Activated CD8-positive, alpha-beta memory T cell treated with anti-CD3 and anti-CD28 coated beads, Interleukin-2, amount 10 ng/mL, durations not matched to agents 7 days and 5 days (primary cell): ENCODE data around the gene PCDHB15. TPM values are rescaled to one million over a fixed set of nuclear protein-coding genes. Genes with fewer than 3 reads are reported as not detected.
"Not testable (repeated sequence)": the region's sequence is repeated elsewhere in the genome, so short reads cannot be mapped to it uniquely, and the experiment has no call there.

ENCODE experiments used
- ATAC-seq: fragments of 150-1000 bp; cut with Tn5 transposase; one replicate; pipeline ENCODE4 v1.10.0; 2021; ENCODE audit warnings: moderate library complexity
- CTCF ChIA-PET: fragments of 350-600 bp; sonication (Branson Sonifier 250); formaldehyde crosslinking; loops from one replicate; lab custom pipeline; 2021; ENCODE audit warnings: antibody characterized with exemption; lab: Charles Lee
- DNase-seq: peaks from one replicate; pipeline ENCODE4 v3.0.0-alpha.2; 2020
- H3K27ac Mint-ChIP-seq: one replicate; pipeline ENCODE4 v1.8.0; 2021; ENCODE audit warnings: mild to moderate bottlenecking, mixed read lengths
- H3K27me3 Mint-ChIP-seq: one replicate; pipeline ENCODE4 v1.8.0; 2021; ENCODE audit warnings: mixed read lengths
- H3K36me3 Mint-ChIP-seq: one replicate; pipeline ENCODE4 v1.8.0; 2021; ENCODE audit warnings: mild to moderate bottlenecking, mixed read lengths
- H3K4me1 Mint-ChIP-seq: one replicate; pipeline ENCODE4 v1.8.0; 2021; ENCODE audit warnings: mixed read lengths
- H3K4me3 Mint-ChIP-seq: one replicate; pipeline ENCODE4 v1.8.0; 2021; ENCODE audit warnings: mild to moderate bottlenecking, moderate library complexity, mixed read lengths
- H3K9me3 Mint-ChIP-seq: one replicate; pipeline ENCODE4 v1.8.0; 2022; ENCODE audit warnings: low read depth, mixed read lengths
- total RNA-seq, 2 experiments: library from RNA; stranded (reverse); gene quantifications; one replicate each; pipeline ENCODE4 v1.2.3, GENCODE V29; 2021

The PCDHB15 gene
- not detected for total RNA-seq

- H3K4me1 Mint-ChIP-seq = no peaks in the 10 kb centered on the region
- peaks cover 4% of the 10 kb centered on the region for H3K36me3 Mint-ChIP-seq
- DNase-seq (no peak), ATAC-seq (no peak)
- peaks cover 2% of the 10 kb centered on the region for H3K27me3 Mint-ChIP-seq
- H3K9me3 Mint-ChIP-seq = peaks cover 33% of the 10 kb centered on the region
- H3K27ac Mint-ChIP-seq = no peak within 1 kb of the TSS
- H3K4me3 Mint-ChIP-seq = no peak within 1 kb of the TSS
- CTCF ChIA-PET = interaction anchor here (0.7 to 1.0 kb wide), 3 partner anchors 240 to 268 kb away, joined by 3 read pairs; partner anchors contain the start of gene PCDHGC4
Observed at GRCh38 chr5:141245250-141245717, at the start of gene PCDHB15. TSS of gene PCDHB15 (plus strand) at chr5:141245395. CDS start at chr5:141245579, 184 bp downstream.

- Mint-ChIP-seq H3K9me3 (peaks cover 21% of the 10 kb centered on the region), H3K27ac (no peak overlapping the region), H3K27me3 (peaks cover 2% of the 10 kb centered on the region), H3K4me1 (no peaks in the 10 kb centered on the region), H3K4me3 (no peak overlapping the region), H3K36me3 (peaks cover 3% of the 10 kb centered on the region)
- CTCF ChIA-PET = no interaction called here
- ATAC-seq (no peak), DNase-seq (no peak)
Observed at GRCh38 chr5:141196363-141196762, 48.8 kb upstream of the PCDHB15 start.

GRCh38 chr5:141199359-141200235 is 45.6 kb upstream of the PCDHB15 start, which contains the start of gene PCDHB11:
TSS of gene PCDHB11 (plus strand) at chr5:141199627. CDS start at chr5:141199775, 148 bp downstream.
- DNase-seq (no peak), ATAC-seq (no peak)
- no peaks in the 10 kb centered on the region for H3K4me1 Mint-ChIP-seq
- H3K27ac Mint-ChIP-seq = no peak within 1 kb of the TSS
- no peaks in the 10 kb centered on the region for H3K27me3 Mint-ChIP-seq
- H3K9me3 Mint-ChIP-seq = peaks cover 16% of the 10 kb centered on the region
- H3K36me3 Mint-ChIP-seq = peaks cover 3% of the 10 kb centered on the region
- no peak within 1 kb of the TSS for H3K4me3 Mint-ChIP-seq
- CTCF ChIA-PET = interaction anchor here (0.7 to 0.9 kb wide), 2 partner anchors 12 to 221 kb away, joined by 3 read pairs; partner anchors contain the start of genes PCDHB9 and PCDHGA11

- H3K36me3 Mint-ChIP-seq, H3K27me3 Mint-ChIP-seq, H3K4me1 Mint-ChIP-seq, ATAC-seq, CTCF ChIA-PET, DNase-seq, H3K4me3 Mint-ChIP-seq, H3K27ac Mint-ChIP-seq: not testable (repeated sequence)
- H3K9me3 Mint-ChIP-seq = peaks cover 16% of the 10 kb centered on the region
Observed at GRCh38 chr5:141201126-141201525, 44.1 kb upstream of the PCDHB15 start.

- H3K27ac Mint-ChIP-seq, H3K4me3 Mint-ChIP-seq, ATAC-seq, H3K36me3 Mint-ChIP-seq, CTCF ChIA-PET, DNase-seq, H3K4me1 Mint-ChIP-seq, H3K27me3 Mint-ChIP-seq: not testable (repeated sequence)
- peaks cover 11% of the 10 kb centered on the region for H3K9me3 Mint-ChIP-seq
Observed at GRCh38 chr5:141201646-141202045, 43.5 kb upstream of the PCDHB15 start.

GRCh38 chr5:141208478-141208877 is 36.7 kb upstream of the PCDHB15 start, which contains the start of gene PCDHB12:
TSS of gene PCDHB12 (plus strand) at chr5:141208719. CDS start at chr5:141208908, 189 bp downstream.
- Mint-ChIP-seq H3K9me3 (peaks cover 8% of the 10 kb centered on the region), H3K4me1 (no peaks in the 10 kb centered on the region), H3K4me3 (no peak within 1 kb of the TSS), H3K36me3 (peaks cover 1% of the 10 kb centered on the region), H3K27ac (no peak within 1 kb of the TSS), H3K27me3 (peaks cover 20% of the 10 kb centered on the region)
- CTCF ChIA-PET = no interaction called here
- ATAC-seq (no peak), DNase-seq (no peak)

GRCh38 chr5:141210281-141210680 is 34.9 kb upstream of the PCDHB15 start:
- ATAC-seq, DNase-seq, H3K36me3 Mint-ChIP-seq, H3K4me3 Mint-ChIP-seq, H3K27ac Mint-ChIP-seq, H3K4me1 Mint-ChIP-seq, CTCF ChIA-PET: not testable (repeated sequence)
- Mint-ChIP-seq H3K27me3 (peaks cover 26% of the 10 kb centered on the region), H3K9me3 (peaks cover 14% of the 10 kb centered on the region)

GRCh38 chr5:141210849-141211248 is 34.3 kb upstream of the PCDHB15 start:
- H3K4me1 Mint-ChIP-seq, H3K4me3 Mint-ChIP-seq, CTCF ChIA-PET, DNase-seq, ATAC-seq, H3K36me3 Mint-ChIP-seq, H3K27ac Mint-ChIP-seq: not testable (repeated sequence)
- peaks cover 26% of the 10 kb centered on the region for H3K27me3 Mint-ChIP-seq
- H3K9me3 Mint-ChIP-seq = peaks cover 14% of the 10 kb centered on the region

GRCh38 chr5:141213656-141214339 is 31.4 kb upstream of the PCDHB15 start, which contains the start of gene PCDHB13:
TSS of gene PCDHB13 (plus strand) at chr5:141213919. CDS start at chr5:141214124, 205 bp downstream.
- H3K27ac Mint-ChIP-seq, DNase-seq, H3K4me3 Mint-ChIP-seq, CTCF ChIA-PET, ATAC-seq, H3K36me3 Mint-ChIP-seq, H3K4me1 Mint-ChIP-seq: not testable (repeated sequence)
- Mint-ChIP-seq H3K27me3 (peaks cover 26% of the 10 kb centered on the region), H3K9me3 (peaks cover 17% of the 10 kb centered on the region)

- CTCF ChIA-PET, H3K4me1 Mint-ChIP-seq, H3K36me3 Mint-ChIP-seq, DNase-seq, ATAC-seq, H3K4me3 Mint-ChIP-seq, H3K27ac Mint-ChIP-seq: not testable (repeated sequence)
- peaks cover 17% of the 10 kb centered on the region for H3K9me3 Mint-ChIP-seq
- H3K27me3 Mint-ChIP-seq = peaks cover 23% of the 10 kb centered on the region
Observed at GRCh38 chr5:141214583-141214982, 30.6 kb upstream of the PCDHB15 start.

GRCh38 chr5:141215504-141215903 is 29.7 kb upstream of the PCDHB15 start:
- ATAC-seq, CTCF ChIA-PET, H3K36me3 Mint-ChIP-seq, H3K4me3 Mint-ChIP-seq, H3K4me1 Mint-ChIP-seq, H3K27ac Mint-ChIP-seq, DNase-seq: not testable (repeated sequence)
- peaks cover 11% of the 10 kb centered on the region for H3K9me3 Mint-ChIP-seq
- H3K27me3 Mint-ChIP-seq = peaks cover 20% of the 10 kb centered on the region

GRCh38 chr5:141216035-141216434 is 29.2 kb upstream of the PCDHB15 start:
- H3K4me3 Mint-ChIP-seq, DNase-seq, ATAC-seq, H3K36me3 Mint-ChIP-seq, H3K27ac Mint-ChIP-seq, CTCF ChIA-PET, H3K4me1 Mint-ChIP-seq: not testable (repeated sequence)
- Mint-ChIP-seq H3K27me3 (peaks cover 17% of the 10 kb centered on the region), H3K9me3 (peaks cover 11% of the 10 kb centered on the region)
